ENCODE measurements around the gene FOXK1. TPM values are rescaled to one million over a fixed set of nuclear protein-coding genes. Genes with fewer than 3 reads are reported as not detected.
A peak's percentile ranks its signal among the peaks of the same experiment; 100 is the strongest.

Gene FOXK1
- total and polyA plus RNA-seq, 4 experiments from 2014 or later: 1.3 to 53.3 (median 29.0) TPM

GRCh38 chr7:4765776-4766490, 83.8 kb downstream of the FOXK1 start:
- Mint-ChIP-seq H3K4me1 (peaks cover 0 to 8% (median 4%) of the 10 kb centered on the region in 4 donors), H3K36me3 (peaks cover 13 to 20% of the 10 kb centered on the region in 2 donors), H3K9me3 (no peaks in the 10 kb centered on the region), H3K27me3 (no peaks in the 10 kb centered on the region), H3K4me3 (no peak overlapping the region), H3K27ac (peak overlapping the region in 1 of 7 donors; percentile 65)
- intact Hi-C loops (cut with micrococcal nuclease): no loop called here
- ChIA-PET CTCF (ENCODE audit: partially characterized antibody) (no interaction called here), POLR2A (ENCODE audit: partially characterized antibody) (interaction anchor here (0.6 kb wide), 1 partner anchor 22 kb away, joined by 3 read pairs; no protein-coding TSS in a partner anchor)
- no peak for DNase-seq
- Histone ChIP-seq H3K27ac (ENCODE audit: low read depth, low read length) (no peak overlapping the region), H3K9me3 (ENCODE audit: control insufficient read depth in 1 of 2, low read length in 2 of 2) (no peaks in the 10 kb centered on the region), H3K36me3 (ENCODE audit: insufficient read depth, low read length) (peaks cover 21% of the 10 kb centered on the region), H3K4me1 (ENCODE audit: insufficient read depth, low read length) (no peaks in the 10 kb centered on the region), H3K27me3 (ENCODE audit: insufficient read depth, low read length) (no peaks in the 10 kb centered on the region), H3K4me3 (ENCODE audit: low read length in 2 of 2) (no peak overlapping the region)

- peak overlapping the region in 3 of 7 donors; percentile 50 to 75 (median 53) for H3K27ac Mint-ChIP-seq
- no peak overlapping the region for H3K4me3 ChIP-seq (ENCODE audit: low read length in 2 of 2)
- no peaks in the 10 kb centered on the region for H3K27me3 ChIP-seq (ENCODE audit: insufficient read depth, low read length)
- H3K4me1 Mint-ChIP-seq: peaks cover 0 to 8% (median 4%) of the 10 kb centered on the region in 4 donors
- no peaks in the 10 kb centered on the region for H3K9me3 ChIP-seq (ENCODE audit: control insufficient read depth in 1 of 2, low read length in 2 of 2)
- ChIA-PET CTCF (ENCODE audit: partially characterized antibody) (interaction anchor here (1.4 kb wide), 1 partner anchor 26 kb away, joined by 3 read pairs; no protein-coding TSS in a partner anchor), POLR2A (ENCODE audit: partially characterized antibody) (no interaction called here)
- intact Hi-C loops (cut with micrococcal nuclease): no loop called here
- no peak overlapping the region for H3K27ac ChIP-seq (ENCODE audit: low read depth, low read length)
- H3K4me1 ChIP-seq (ENCODE audit: insufficient read depth, low read length): no peaks in the 10 kb centered on the region
- H3K27me3 Mint-ChIP-seq: no peaks in the 10 kb centered on the region
- H3K36me3 ChIP-seq (ENCODE audit: insufficient read depth, low read length): peaks cover 18% of the 10 kb centered on the region
- peaks cover 5 to 11% of the 10 kb centered on the region in 2 donors for H3K36me3 Mint-ChIP-seq
- H3K9me3 Mint-ChIP-seq: no peaks in the 10 kb centered on the region
- DNase-seq: no peak
- H3K4me3 Mint-ChIP-seq: no peak overlapping the region
Measured at GRCh38 chr7:4766666-4767519, 84.8 kb downstream of the FOXK1 start.

- intact Hi-C loops (cut with micrococcal nuclease): no loop called here
- ChIA-PET CTCF (ENCODE audit: partially characterized antibody) (no interaction called here), POLR2A (ENCODE audit: partially characterized antibody) (no interaction called here)
- no peak overlapping the region for H3K4me3 Mint-ChIP-seq
- H3K27me3 Mint-ChIP-seq: no peaks in the 10 kb centered on the region
- no peak for DNase-seq
- Histone ChIP-seq H3K4me3 (ENCODE audit: low read length in 2 of 2) (no peak overlapping the region), H3K4me1 (ENCODE audit: insufficient read depth, low read length) (no peaks in the 10 kb centered on the region), H3K27me3 (ENCODE audit: insufficient read depth, low read length) (no peaks in the 10 kb centered on the region), H3K9me3 (ENCODE audit: control insufficient read depth in 1 of 2, low read length in 2 of 2) (no peaks in the 10 kb centered on the region), H3K36me3 (ENCODE audit: insufficient read depth, low read length) (peaks cover 2% of the 10 kb centered on the region), H3K27ac (ENCODE audit: low read depth, low read length) (no peak overlapping the region)
- H3K36me3 Mint-ChIP-seq: peaks cover 0 to 5% of the 10 kb centered on the region in 2 donors
- H3K9me3 Mint-ChIP-seq: no peaks in the 10 kb centered on the region
- H3K4me1 Mint-ChIP-seq: peaks cover 3 to 11% (median 5%) of the 10 kb centered on the region in 4 donors
- peak overlapping the region in 3 of 7 donors; percentile 25 to 54 (median 46) for H3K27ac Mint-ChIP-seq
Measured at GRCh38 chr7:4768597-4769569, 86.8 kb downstream of the FOXK1 start.

- H3K27me3 ChIP-seq (ENCODE audit: insufficient read depth, low read length): no peaks in the 10 kb centered on the region
- H3K4me3 ChIP-seq (ENCODE audit: low read length in 2 of 2): no peak overlapping the region
- Mint-ChIP-seq H3K36me3 (peaks cover 0 to 4% of the 10 kb centered on the region in 2 donors), H3K4me1 (peaks cover 10 to 20% (median 13%) of the 10 kb centered on the region in 4 donors), H3K27me3 (no peaks in the 10 kb centered on the region), H3K4me3 (peak overlapping the region in 1 of 8 donors; percentile 34), H3K9me3 (peaks cover 0 to 2% (median 0%) of the 10 kb centered on the region in 8 donors), H3K27ac (peak overlapping the region in 3 of 7 donors; percentile 43 to 87 (median 75))
- POLR2A ChIA-PET (ENCODE audit: partially characterized antibody): no interaction called here
- DNase-seq: no peak
- CTCF ChIA-PET (ENCODE audit: partially characterized antibody): no interaction called here
- no peaks in the 10 kb centered on the region for H3K9me3 ChIP-seq (ENCODE audit: control insufficient read depth in 1 of 2, low read length in 2 of 2)
- H3K36me3 ChIP-seq (ENCODE audit: insufficient read depth, low read length): no peaks in the 10 kb centered on the region
- H3K27ac ChIP-seq (ENCODE audit: low read depth, low read length): no peak overlapping the region
- H3K4me1 ChIP-seq (ENCODE audit: insufficient read depth, low read length): peaks cover 7% of the 10 kb centered on the region
- intact Hi-C loops (cut with micrococcal nuclease): no loop called here
Measured at GRCh38 chr7:4769761-4770160, 87.7 kb downstream of the FOXK1 start.

- CTCF ChIA-PET (ENCODE audit: partially characterized antibody): no interaction called here
- POLR2A ChIA-PET (ENCODE audit: partially characterized antibody): no interaction called here
- Histone ChIP-seq H3K4me3 (ENCODE audit: low read length in 2 of 2) (no peak overlapping the region), H3K27ac (ENCODE audit: low read depth, low read length) (no peak overlapping the region), H3K36me3 (ENCODE audit: insufficient read depth, low read length) (no peaks in the 10 kb centered on the region), H3K4me1 (ENCODE audit: insufficient read depth, low read length) (peaks cover 9% of the 10 kb centered on the region), H3K27me3 (ENCODE audit: insufficient read depth, low read length) (no peaks in the 10 kb centered on the region), H3K9me3 (ENCODE audit: control insufficient read depth in 1 of 2, low read length in 2 of 2) (no peaks in the 10 kb centered on the region)
- H3K4me1 Mint-ChIP-seq: peaks cover 15 to 30% (median 20%) of the 10 kb centered on the region in 4 donors
- DNase-seq: no peak
- peaks cover 0 to 2% (median 0%) of the 10 kb centered on the region in 8 donors for H3K9me3 Mint-ChIP-seq
- intact Hi-C loops (cut with micrococcal nuclease): no loop called here
- H3K36me3 Mint-ChIP-seq: peaks cover 0 to 11% of the 10 kb centered on the region in 2 donors
- H3K27ac Mint-ChIP-seq: peak overlapping the region in 3 of 7 donors; percentile 26 to 51 (median 37)
- no peaks in the 10 kb centered on the region for H3K27me3 Mint-ChIP-seq
- H3K4me3 Mint-ChIP-seq: no peak overlapping the region
Measured at GRCh38 chr7:4770886-4771285, 88.8 kb downstream of the FOXK1 start.

GRCh38 chr7:4771737-4772136, 89.6 kb downstream of the FOXK1 start:
- H3K27me3 ChIP-seq (ENCODE audit: insufficient read depth, low read length): no peaks in the 10 kb centered on the region
- H3K4me1 Mint-ChIP-seq: peaks cover 19 to 37% (median 26%) of the 10 kb centered on the region in 4 donors
- intact Hi-C loops (cut with micrococcal nuclease): no loop called here
- no peaks in the 10 kb centered on the region for H3K27me3 Mint-ChIP-seq
- no peak for DNase-seq
- H3K4me1 ChIP-seq (ENCODE audit: insufficient read depth, low read length): peaks cover 16% of the 10 kb centered on the region
- no peak overlapping the region for H3K27ac Mint-ChIP-seq
- H3K4me3 Mint-ChIP-seq: no peak overlapping the region
- H3K36me3 Mint-ChIP-seq: peaks cover 0 to 14% of the 10 kb centered on the region in 2 donors
- H3K9me3 Mint-ChIP-seq: peaks cover 0 to 2% (median 0%) of the 10 kb centered on the region in 8 donors
- CTCF ChIA-PET (ENCODE audit: partially characterized antibody): no interaction called here
- no peak overlapping the region for H3K27ac ChIP-seq (ENCODE audit: low read depth, low read length)
- H3K36me3 ChIP-seq (ENCODE audit: insufficient read depth, low read length): no peaks in the 10 kb centered on the region
- POLR2A ChIA-PET (ENCODE audit: partially characterized antibody): interaction anchor here (1.1 kb wide), 1 partner anchor 27 kb away, joined by 6 read pairs; no protein-coding TSS in a partner anchor
- H3K9me3 ChIP-seq (ENCODE audit: control insufficient read depth in 1 of 2, low read length in 2 of 2): no peaks in the 10 kb centered on the region
- no peak overlapping the region for H3K4me3 ChIP-seq (ENCODE audit: low read length in 2 of 2)
